SK-N-SH (cell line): ENCODE results near the gene CRTC3.

Experiments
- POLR2AphosphoS5 ChIP-seq: IDR thresholded peaks from 2 replicates; pipeline ENCODE4 v1.6.1; 2012; ENCODE audit warnings: low read depth, low read length
- TF ChIP-seq, protein P1 (sequence below): IDR thresholded peaks from 2 replicates; pipeline ENCODE4 v1.4.0; 2012; ENCODE audit warnings: low read depth

GRCh38 chr15:90629217-90629616 lies 99.5 kb downstream of the CRTC3 start:
- TF ChIP-seq, protein P1, sequence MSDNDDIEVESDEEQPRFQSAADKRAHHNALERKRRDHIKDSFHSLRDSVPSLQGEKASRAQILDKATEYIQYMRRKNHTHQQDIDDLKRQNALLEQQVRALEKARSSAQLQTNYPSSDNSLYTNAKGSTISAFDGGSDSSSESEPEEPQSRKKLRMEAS, result no peak
- no peak for TF ChIP-seq POLR2AphosphoS5
